Measurements from ENCODE around the gene MYPN.
A peak's percentile ranks its signal among the peaks of the same experiment; 100 is the strongest.
"Not testable (repeated sequence)": the region's sequence is repeated elsewhere in the genome, so short reads cannot be mapped to it uniquely, and the experiment has no call there.

The MYPN gene

GRCh38 chr10:68135362-68135761 is 26.1 kb downstream of the MYPN start:
- no peak for DNase-seq (ENCODE audit: low read depth)

- DNase-seq (ENCODE audit: low read depth), result no peak
Measured at GRCh38 chr10:68135922-68136792, 26.9 kb downstream of the MYPN start.

- DNase-seq (ENCODE audit: low read depth), result no peak
Measured at GRCh38 chr10:68137171-68137570, 27.9 kb downstream of the MYPN start.

GRCh38 chr10:68138526-68138925 is 29.2 kb downstream of the MYPN start:
- no peak for DNase-seq (ENCODE audit: low read depth)

- DNase-seq (ENCODE audit: low read depth), result no peak
Measured at GRCh38 chr10:68139448-68140272, 30.4 kb downstream of the MYPN start.

GRCh38 chr10:68142761-68143160 is 33.5 kb downstream of the MYPN start:
- no peak for DNase-seq (ENCODE audit: low read depth)

- no peak for DNase-seq (ENCODE audit: low read depth)
Measured at GRCh38 chr10:68144709-68145108, 35.4 kb downstream of the MYPN start.

GRCh38 chr10:68145705-68146104 is 36.4 kb downstream of the MYPN start:
- no peak for DNase-seq (ENCODE audit: low read depth)

GRCh38 chr10:68146133-68146532 is 36.8 kb downstream of the MYPN start:
- DNase-seq (ENCODE audit: low read depth), result no peak

- no peak for DNase-seq (ENCODE audit: low read depth)
Measured at GRCh38 chr10:68151453-68151852, 42.2 kb downstream of the MYPN start.

GRCh38 chr10:68153473-68154210 is 44.4 kb downstream of the MYPN start:
- DNase-seq (ENCODE audit: low read depth), result no peak

GRCh38 chr10:68154211-68154497 is 44.9 kb downstream of the MYPN start:
- DNase-seq (ENCODE audit: low read depth), result no peak

- no peak for DNase-seq (ENCODE audit: low read depth)
Measured at GRCh38 chr10:68155615-68156210, 46.4 kb downstream of the MYPN start.

GRCh38 chr10:68156373-68157185 is 47.3 kb downstream of the MYPN start:
- peak; percentile 17 for DNase-seq (ENCODE audit: low read depth)

- not testable (repeated sequence) for DNase-seq (ENCODE audit: low read depth)
Measured at GRCh38 chr10:68157522-68157921, 48.2 kb downstream of the MYPN start.

- DNase-seq (ENCODE audit: low read depth), result no peak
Measured at GRCh38 chr10:68158031-68158430, 48.7 kb downstream of the MYPN start.

GRCh38 chr10:68163735-68164134 is 54.4 kb downstream of the MYPN start:
- DNase-seq (ENCODE audit: low read depth), result no peak

- DNase-seq (ENCODE audit: low read depth), result no peak
Measured at GRCh38 chr10:68165643-68166042, 56.4 kb downstream of the MYPN start.

GRCh38 chr10:68166871-68167585 is 57.7 kb downstream of the MYPN start:
- no peak for DNase-seq (ENCODE audit: low read depth)

- DNase-seq (ENCODE audit: low read depth), result no peak
Measured at GRCh38 chr10:68167586-68168189, 58.4 kb downstream of the MYPN start.

Data from activated T-helper 1 cell treated with Interleukin-2 at 50 U/mL for 16 hours (primary cell).